ENCODE data around the gene CD300LB. TPM values are rescaled to one million over a fixed set of nuclear protein-coding genes. Genes with fewer than 3 reads are reported as not detected.

CD300LB gene
- polyA plus RNA-seq, 1 donor (not counting 4 experiments of a cell fraction or from before 2014, with no cell fraction given): not detected

DNA sequence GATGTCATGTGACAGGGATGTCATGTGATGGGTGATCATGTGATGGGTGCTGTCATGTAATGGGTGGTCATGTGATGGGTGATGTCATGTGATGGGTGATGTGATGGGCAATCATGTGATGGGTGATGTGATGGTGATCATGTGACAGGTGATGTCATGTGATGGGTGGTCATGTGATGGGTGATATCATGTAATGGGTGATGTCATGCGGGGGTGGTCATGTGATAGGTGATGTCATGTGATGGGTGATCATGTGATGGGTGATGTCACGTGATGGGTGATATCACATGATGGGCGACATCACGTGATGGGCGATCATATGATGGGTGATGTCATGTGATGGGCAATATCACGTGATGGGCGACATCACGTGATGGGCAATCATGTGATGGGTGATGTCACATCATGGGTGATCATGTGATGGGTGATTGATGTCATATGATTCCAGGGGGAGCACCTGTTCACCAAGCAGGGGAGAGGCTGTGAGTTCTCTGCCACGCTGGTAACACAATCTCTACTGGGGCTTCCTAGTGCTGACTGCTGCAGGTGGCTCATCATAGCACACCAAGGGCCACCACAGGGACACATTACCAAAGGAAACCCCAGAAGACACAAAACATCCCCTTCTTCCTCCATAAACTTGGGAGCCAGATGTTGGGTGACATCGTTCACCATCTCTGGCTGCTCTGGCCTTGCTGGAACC lies 16.5 kb downstream of the CD300LB start:
- DNase-seq (ENCODE audit: low read depth, low spot score): no peak
- Histone ChIP-seq H3K4me1 (ENCODE audit: control insufficient read depth, extremely low read depth, insufficient read depth, low read length) (no peaks in the 10 kb centered on the region), H3K4me2 (ENCODE audit: control insufficient read depth, extremely low read depth, insufficient read depth, low read depth, low read length) (no peak overlapping the region), H3K36me3 (ENCODE audit: control insufficient read depth in 2 of 2, extremely low read depth in 1 of 2, insufficient read depth in 2 of 2, low read length in 2 of 2) (no peaks in the 10 kb centered on the region), H4K20me1 (ENCODE audit: control insufficient read depth, extremely low read depth, insufficient read depth, low read length) (no peaks in the 10 kb centered on the region), H2AFZ (ENCODE audit: control insufficient read depth, low read length) (no peak overlapping the region), H3K79me2 (ENCODE audit: control insufficient read depth, insufficient read depth, low read length) (no peaks in the 10 kb centered on the region), H3K9ac (ENCODE audit: control insufficient read depth, extremely low read depth, insufficient read depth, low read length) (no peak overlapping the region), H3K9me3 (ENCODE audit: control insufficient read depth, low read depth, low read length) (peaks cover 10% of the 10 kb centered on the region), H3K9me1 (ENCODE audit: control insufficient read depth, extremely low read depth, insufficient read depth, low read length) (no peaks in the 10 kb centered on the region), H3K27ac (ENCODE audit: control insufficient read depth, insufficient read depth, low read length) (peak overlapping the region; percentile 10), H3K27me3 (ENCODE audit: control insufficient read depth, extremely low read depth, insufficient read depth, low read length) (no peaks in the 10 kb centered on the region), H3K4me3 (ENCODE audit: control insufficient read depth in 2 of 3, extremely low read depth in 1 of 3, insufficient read depth in 2 of 3, low read depth in 1 of 3, low read length in 3 of 3) (no peak overlapping the region)
- TF ChIP-seq CTCF (optimal IDR thresholded peaks at IDR 0.05 in 1 of 3, IDR thresholded peaks at IDR 0.05 in 1 of 3, conservative IDR thresholded peaks at IDR 0.05 in 1 of 3; ENCODE audit: extremely low read depth in 1 of 3, insufficient read depth in 2 of 3, low read length in 3 of 3) (no peak), EZH2 (IDR thresholded peaks at IDR 0.05; ENCODE audit: low read length) (no peak)
- no peak for FAIRE-seq
- dilution Hi-C loops (cut with MboI; ENCODE audit: extremely low pct_ligation_motif_present, low sequenced_read_pairs): no loop called here

- no peak for DNase-seq (ENCODE audit: low read depth, low spot score)
- Histone ChIP-seq H3K9me3 (ENCODE audit: control insufficient read depth, low read depth, low read length) (peaks cover 10% of the 10 kb centered on the region), H3K4me2 (ENCODE audit: control insufficient read depth, extremely low read depth, insufficient read depth, low read depth, low read length) (no peak overlapping the region), H3K4me3 (ENCODE audit: control insufficient read depth in 2 of 3, extremely low read depth in 1 of 3, insufficient read depth in 2 of 3, low read depth in 1 of 3, low read length in 3 of 3) (no peak overlapping the region), H3K27me3 (ENCODE audit: control insufficient read depth, extremely low read depth, insufficient read depth, low read length) (no peaks in the 10 kb centered on the region), H2AFZ (ENCODE audit: control insufficient read depth, low read length) (no peak overlapping the region), H3K79me2 (ENCODE audit: control insufficient read depth, insufficient read depth, low read length) (no peaks in the 10 kb centered on the region), H3K9me1 (ENCODE audit: control insufficient read depth, extremely low read depth, insufficient read depth, low read length) (no peaks in the 10 kb centered on the region), H3K36me3 (ENCODE audit: control insufficient read depth in 2 of 2, extremely low read depth in 1 of 2, insufficient read depth in 2 of 2, low read length in 2 of 2) (no peaks in the 10 kb centered on the region), H3K9ac (ENCODE audit: control insufficient read depth, extremely low read depth, insufficient read depth, low read length) (no peak overlapping the region), H3K27ac (ENCODE audit: control insufficient read depth, insufficient read depth, low read length) (peak overlapping the region; percentile 10), H3K4me1 (ENCODE audit: control insufficient read depth, extremely low read depth, insufficient read depth, low read length) (no peaks in the 10 kb centered on the region), H4K20me1 (ENCODE audit: control insufficient read depth, extremely low read depth, insufficient read depth, low read length) (no peaks in the 10 kb centered on the region)
- TF ChIP-seq CTCF (optimal IDR thresholded peaks at IDR 0.05 in 1 of 3, IDR thresholded peaks at IDR 0.05 in 1 of 3, conservative IDR thresholded peaks at IDR 0.05 in 1 of 3; ENCODE audit: extremely low read depth in 1 of 3, insufficient read depth in 2 of 3, low read length in 3 of 3) (no peak), EZH2 (IDR thresholded peaks at IDR 0.05; ENCODE audit: low read length) (no peak)
- dilution Hi-C loops (cut with MboI; ENCODE audit: extremely low pct_ligation_motif_present, low sequenced_read_pairs): no loop called here
- FAIRE-seq: peak; percentile 23
These were observed 17.2 kb downstream of the CD300LB start for GRCh38 chr17:74513987-74514631.

Data from keratinocyte (primary cell).